Measurements from ENCODE around the gene TTC9C.
"Not testable (repeated sequence)": the region's sequence is repeated elsewhere in the genome, so short reads cannot be mapped to it uniquely, and the experiment has no call there.

Gene TTC9C

DNA sequence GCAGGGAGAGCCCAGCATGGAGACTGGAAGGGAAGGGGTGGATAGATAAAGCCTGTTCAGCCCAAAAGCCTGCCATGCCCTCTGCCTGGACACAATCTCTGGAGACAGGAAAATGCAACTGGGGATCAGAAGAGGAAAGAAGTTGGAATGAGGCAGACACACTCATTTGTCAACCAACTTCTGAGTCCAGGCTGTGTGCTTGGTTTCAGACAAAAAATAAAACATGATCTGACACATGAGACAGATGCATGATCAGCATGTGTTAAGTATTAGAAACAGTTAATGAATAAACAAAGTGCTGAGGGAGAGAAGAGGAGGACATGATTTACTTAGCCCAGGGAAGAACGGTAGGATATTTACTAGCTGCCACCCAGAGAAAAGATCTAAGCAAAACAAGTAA is 39.8 kb upstream of the TTC9C start:
- no peak for DNase-seq (ENCODE audit: low spot score)
- ChIA-PET CTCF (no interaction called here), POLR2A (ENCODE audit: low non-redundant PET) (no interaction called here)
- H3K27ac ChIP-seq, result no peak overlapping the region
- TF ChIP-seq CTCF (conservative IDR thresholded peaks at IDR 0.05; ENCODE audit: low read depth), result no peak

DNA sequence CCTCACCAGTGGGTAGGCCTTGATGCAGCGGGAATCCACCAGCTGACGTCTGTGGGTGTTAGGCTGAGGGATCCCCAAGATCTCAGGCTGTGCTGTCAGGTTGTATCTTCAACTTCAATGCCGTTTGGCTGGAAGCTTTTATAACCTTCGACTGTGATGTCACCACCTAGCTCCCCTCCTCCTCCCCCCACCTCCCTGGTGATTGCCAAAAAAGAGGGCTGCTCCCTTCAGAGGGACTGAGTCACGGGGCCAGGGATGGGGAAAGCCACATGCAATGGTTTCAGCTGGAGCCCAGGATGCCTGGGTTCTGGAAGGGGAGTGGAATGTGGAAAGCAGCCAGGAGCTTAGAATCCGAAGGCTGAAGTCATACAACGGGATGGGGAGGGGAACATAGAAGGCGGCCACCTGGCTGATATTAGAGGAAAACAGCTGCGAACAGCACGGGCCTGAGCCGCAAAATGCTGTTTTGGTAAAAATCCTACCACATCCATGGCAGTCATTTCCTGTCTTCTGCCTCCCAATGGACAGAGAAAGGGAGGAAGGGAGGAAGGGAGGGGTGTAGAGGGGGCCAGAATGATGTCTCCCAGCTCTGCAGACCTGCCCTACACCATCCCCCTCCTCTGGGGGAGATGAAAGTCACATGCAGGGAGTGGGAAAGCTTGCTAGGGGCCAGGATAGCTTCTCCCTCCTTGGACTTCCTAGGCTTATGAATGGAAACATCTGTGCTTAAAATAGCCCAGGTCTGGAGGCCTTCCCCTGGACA is 38.7 kb upstream of the TTC9C start, which contains the start of gene LRRN4CL:
TSS of gene LRRN4CL (minus strand) at position 110 of the 763 bp plus-strand sequence. CDS start 1,022 bp downstream, outside the sequence.
- ChIA-PET POLR2A (ENCODE audit: low non-redundant PET) (interaction anchor here (0.7 to 1.1 kb wide), 2 partner anchors 44 to 166 kb away, joined by 3 to 4 read pairs; no protein-coding TSS in a partner anchor), CTCF (interaction anchor here (0.6 to 1.9 kb wide), 3 partner anchors 9 to 97 kb away, joined by 3 to 8 read pairs (median 3); no protein-coding TSS in a partner anchor)
- TF ChIP-seq CTCF (conservative IDR thresholded peaks at IDR 0.05; ENCODE audit: low read depth), result no peak
- H3K27ac ChIP-seq, result peak within 1 kb of the TSS; percentile 70
- DNase-seq (ENCODE audit: low spot score), result peak; percentile 61

DNA sequence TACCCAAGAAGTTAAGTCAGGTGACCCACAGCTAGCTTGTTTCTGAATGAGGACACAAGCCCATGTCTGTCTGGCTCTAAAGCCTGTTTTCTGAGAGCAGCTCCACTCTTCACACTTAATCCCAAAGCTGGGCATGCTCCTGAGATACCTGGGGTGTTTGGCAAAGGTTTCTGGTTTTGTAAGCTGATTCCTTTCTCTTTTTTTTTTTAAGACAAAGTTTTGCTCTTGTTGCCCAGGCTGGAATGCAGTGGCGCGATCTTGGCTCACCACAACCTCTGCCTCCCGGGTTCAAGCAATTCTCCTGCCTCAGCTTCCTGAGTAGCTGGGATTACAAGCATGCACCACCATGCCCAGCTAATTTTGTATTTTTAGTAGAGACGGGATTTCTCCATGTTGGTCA is 34.7 kb upstream of the TTC9C start:
- DNase-seq (ENCODE audit: low spot score); POLR2A ChIA-PET (ENCODE audit: low non-redundant PET): not testable (repeated sequence)
- peak overlapping the region; percentile 54 for H3K27ac ChIP-seq
- CTCF ChIA-PET, result interaction anchor here (0.6 to 1.8 kb wide), 3 partner anchors 12 to 24 kb away, joined by 6 to 17 read pairs (median 7); partner anchors contain the start of genes BSCL2 and GNG3

DNA sequence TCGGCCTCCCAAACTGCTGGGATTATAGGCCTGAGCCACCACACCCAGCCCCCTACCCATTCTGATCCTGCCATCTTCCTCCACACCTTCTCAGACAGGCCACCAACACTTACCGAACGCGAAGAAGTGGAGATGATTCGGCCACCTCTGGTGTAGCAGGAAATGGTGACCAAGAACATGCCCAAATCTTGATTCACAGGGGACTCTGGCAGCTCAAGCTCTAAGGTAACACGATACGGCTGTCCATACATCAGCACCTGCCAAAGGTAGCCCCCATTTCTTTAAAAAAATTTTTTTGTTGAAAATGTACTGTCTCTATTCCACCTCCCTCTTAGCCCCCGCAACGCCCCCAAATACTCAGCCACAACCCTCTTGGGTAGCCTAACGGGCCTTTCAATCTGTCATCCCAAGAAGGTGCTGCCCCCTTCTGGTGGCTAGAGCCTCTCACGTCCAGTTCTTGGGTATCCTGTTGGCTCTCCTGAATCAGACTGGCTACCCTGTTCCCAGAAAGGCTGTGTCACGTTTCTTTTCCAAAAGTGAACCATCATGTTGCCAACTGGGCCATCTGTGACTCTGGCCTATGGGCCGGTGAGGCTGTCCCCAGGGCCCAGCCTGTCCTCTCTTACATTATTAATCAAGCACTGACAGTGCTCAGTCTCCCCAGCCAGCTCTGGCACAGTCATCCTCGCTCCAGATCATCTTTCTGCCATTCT is 33.7 kb upstream of the TTC9C start:
- peak; percentile 74 for TF ChIP-seq CTCF (conservative IDR thresholded peaks at IDR 0.05; ENCODE audit: low read depth)
- H3K27ac ChIP-seq, result peak overlapping the region; percentile 54
- DNase-seq (ENCODE audit: low spot score), result no peak
- POLR2A ChIA-PET (ENCODE audit: low non-redundant PET), result no interaction called here
- CTCF ChIA-PET, result interaction anchor here (0.6 to 1.8 kb wide), 4 partner anchors 12 to 18 kb away, joined by 3 to 17 read pairs (median 5); partner anchors contain the start of genes BSCL2 and GNG3

DNA sequence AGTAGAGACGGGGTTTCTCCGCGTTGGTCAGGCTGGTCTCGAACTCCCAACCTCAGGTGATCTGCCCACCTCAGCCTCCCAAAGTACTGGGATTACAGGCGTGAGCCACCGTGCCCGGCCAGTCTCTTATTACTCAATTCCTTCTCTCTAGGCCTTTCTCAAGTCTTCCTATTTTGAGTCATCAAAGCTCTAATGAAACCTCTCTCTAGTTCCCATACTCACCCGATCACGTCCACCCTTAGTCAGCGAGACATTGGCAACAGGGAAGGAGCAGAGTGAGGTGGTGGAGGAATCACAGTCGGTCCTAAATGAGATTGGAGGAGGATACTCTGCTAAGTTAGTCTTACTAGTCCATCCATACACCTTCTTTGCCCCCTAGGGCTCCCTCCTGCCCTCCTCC is 26.0 kb upstream of the TTC9C start:
- TF ChIP-seq CTCF (conservative IDR thresholded peaks at IDR 0.05; ENCODE audit: low read depth), result no peak
- no peak overlapping the region; the same call in 1 of the 2 replicates for H3K27ac ChIP-seq
- no peak for DNase-seq (ENCODE audit: low spot score)
- ChIA-PET CTCF (interaction anchor here (0.7 to 1.0 kb wide), 2 partner anchors 85 to 1652 kb away, joined by 3 read pairs; partner anchors contain the start of gene TMEM179B), POLR2A (ENCODE audit: low non-redundant PET) (no interaction called here)

DNA sequence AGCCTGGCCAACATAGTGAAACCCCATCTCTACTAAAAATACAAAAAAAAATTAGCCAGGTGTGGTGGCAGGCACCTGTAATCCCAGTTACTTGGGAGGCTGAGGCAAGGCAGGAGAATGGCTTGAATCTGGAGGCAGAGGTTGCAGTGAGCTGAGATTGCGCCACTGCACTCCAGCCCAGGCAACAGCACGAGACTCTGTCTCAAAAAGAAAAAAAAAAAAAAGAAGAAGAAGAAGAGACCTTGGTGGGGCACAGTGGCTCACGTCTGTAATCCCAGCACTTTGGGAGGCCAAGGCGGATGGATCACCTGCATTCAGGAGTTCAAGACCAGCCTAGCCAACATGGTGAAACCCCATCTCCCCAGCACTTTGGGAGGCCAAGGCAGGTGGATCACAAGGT is 24.4 kb upstream of the TTC9C start:
- H3K27ac ChIP-seq, result peak overlapping the region; percentile 44
- POLR2A ChIA-PET (ENCODE audit: low non-redundant PET); DNase-seq (ENCODE audit: low spot score): not testable (repeated sequence)
- CTCF ChIA-PET, result interaction anchor here (0.7 to 0.8 kb wide), 2 partner anchors 93 to 913 kb away, joined by 3 to 5 read pairs; no protein-coding TSS in a partner anchor

DNA sequence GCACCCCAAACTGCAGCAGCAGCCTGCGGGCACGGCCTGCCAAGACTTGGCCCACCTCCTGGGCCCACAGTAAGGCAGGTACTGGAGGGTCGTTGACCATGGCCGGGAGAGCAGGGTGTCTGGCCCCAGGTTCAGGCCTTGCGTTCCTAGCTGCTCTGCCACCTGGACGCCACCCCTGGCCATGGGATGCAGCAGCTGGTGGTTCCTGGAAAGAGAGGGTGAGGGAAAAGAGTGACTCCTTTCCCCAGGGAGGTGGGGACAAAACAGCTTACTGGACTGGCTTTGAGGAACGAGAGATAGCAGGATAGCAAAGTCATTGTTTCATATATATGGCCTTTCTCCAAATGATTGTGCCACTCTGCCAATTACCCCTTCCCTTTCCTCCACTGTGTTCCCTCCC is 22.9 kb upstream of the TTC9C start:
- POLR2A ChIA-PET (ENCODE audit: low non-redundant PET), result interaction anchor here (0.7 kb wide), 1 partner anchor 24 kb away, joined by 6 read pairs; no protein-coding TSS in a partner anchor
- peak overlapping the region; percentile 98 for H3K27ac ChIP-seq
- DNase-seq (ENCODE audit: low spot score), result no peak
- CTCF ChIA-PET, result interaction anchor here (0.6 to 1.7 kb wide), 4 partner anchors 20 to 160 kb away, joined by 3 to 8 read pairs (median 3); no protein-coding TSS in a partner anchor
- TF ChIP-seq CTCF (conservative IDR thresholded peaks at IDR 0.05; ENCODE audit: low read depth), result no peak; the same call in 1 of the 2 replicates

All from RWPE1 (cell line).